Measurements from ENCODE around the gene DNAJB6. TPM values are rescaled to one million over a fixed set of nuclear protein-coding genes. Genes with fewer than 3 reads are reported as not detected.

The DNAJB6 gene
- total RNA-seq, 1 experiment from 2014 or later, result 137 TPM

GRCh38 chr7:157441023-157441399 is 104.2 kb downstream of the DNAJB6 start:
- no peaks in the 10 kb centered on the region for H3K4me1 Mint-ChIP-seq (ENCODE audit: low read depth, unreplicated experiment)
- H3K9me3 Mint-ChIP-seq (ENCODE audit: low read depth, unreplicated experiment), result peaks cover 8% of the 10 kb centered on the region
- intact Hi-C loops (cut with micrococcal nuclease; ENCODE audit: unreplicated experiment), result no loop called here

DNA sequence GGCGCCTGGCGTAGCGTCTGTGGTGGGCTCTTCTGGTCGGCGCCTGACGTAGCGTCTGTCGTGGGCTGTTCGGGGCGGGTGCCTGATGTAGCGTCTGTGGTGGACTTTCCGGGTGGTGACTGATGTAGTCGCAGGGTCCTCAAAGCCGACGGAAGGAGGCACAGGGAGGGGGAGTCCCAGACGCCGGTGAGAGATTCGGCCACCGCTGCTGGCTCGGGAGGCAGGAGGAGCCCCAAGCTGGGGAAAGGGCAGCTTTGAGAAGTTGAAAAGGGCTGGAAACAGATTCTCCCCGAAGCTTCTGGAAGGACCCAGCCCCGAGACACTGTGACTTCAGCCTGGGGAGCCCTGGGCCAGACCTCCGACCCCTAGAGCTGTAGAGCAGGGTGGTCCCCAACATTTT is 105.7 kb downstream of the DNAJB6 start:
- H3K4me3 Mint-ChIP-seq (ENCODE audit: low read depth, unreplicated experiment), result no peak overlapping the region
- TF ChIP-seq, protein P1, sequence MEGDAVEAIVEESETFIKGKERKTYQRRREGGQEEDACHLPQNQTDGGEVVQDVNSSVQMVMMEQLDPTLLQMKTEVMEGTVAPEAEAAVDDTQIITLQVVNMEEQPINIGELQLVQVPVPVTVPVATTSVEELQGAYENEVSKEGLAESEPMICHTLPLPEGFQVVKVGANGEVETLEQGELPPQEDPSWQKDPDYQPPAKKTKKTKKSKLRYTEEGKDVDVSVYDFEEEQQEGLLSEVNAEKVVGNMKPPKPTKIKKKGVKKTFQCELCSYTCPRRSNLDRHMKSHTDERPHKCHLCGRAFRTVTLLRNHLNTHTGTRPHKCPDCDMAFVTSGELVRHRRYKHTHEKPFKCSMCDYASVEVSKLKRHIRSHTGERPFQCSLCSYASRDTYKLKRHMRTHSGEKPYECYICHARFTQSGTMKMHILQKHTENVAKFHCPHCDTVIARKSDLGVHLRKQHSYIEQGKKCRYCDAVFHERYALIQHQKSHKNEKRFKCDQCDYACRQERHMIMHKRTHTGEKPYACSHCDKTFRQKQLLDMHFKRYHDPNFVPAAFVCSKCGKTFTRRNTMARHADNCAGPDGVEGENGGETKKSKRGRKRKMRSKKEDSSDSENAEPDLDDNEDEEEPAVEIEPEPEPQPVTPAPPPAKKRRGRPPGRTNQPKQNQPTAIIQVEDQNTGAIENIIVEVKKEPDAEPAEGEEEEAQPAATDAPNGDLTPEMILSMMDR (IDR thresholded peaks at IDR 0.05; ENCODE audit: unreplicated experiment), result no peak
- no TSS peak for BruUV-seq (replicated peaks)
- no peaks in the 10 kb centered on the region for H3K27me3 Mint-ChIP-seq (ENCODE audit: unreplicated experiment)
- H3K36me3 Mint-ChIP-seq (ENCODE audit: insufficient read depth, unreplicated experiment), result peaks cover 8% of the 10 kb centered on the region
- CTCF ChIA-PET, result no interaction called here
- H3K27ac Mint-ChIP-seq (ENCODE audit: unreplicated experiment), result no peak overlapping the region
- H3K4me1 Mint-ChIP-seq (ENCODE audit: low read depth, unreplicated experiment), result no peaks in the 10 kb centered on the region
- DNase-seq, result no peak
- intact Hi-C loops (cut with micrococcal nuclease; ENCODE audit: unreplicated experiment), result no loop called here
- H3K9me3 Mint-ChIP-seq (ENCODE audit: low read depth, unreplicated experiment), result peaks cover 8% of the 10 kb centered on the region

More at GRCh38 chr7:157441023-157441399, 104.2 kb downstream of the DNAJB6 start:
- H3K4me3 Mint-ChIP-seq (ENCODE audit: low read depth, unreplicated experiment), result no peak overlapping the region
- no peaks in the 10 kb centered on the region for H3K27me3 Mint-ChIP-seq (ENCODE audit: unreplicated experiment)
- peaks cover 8% of the 10 kb centered on the region for H3K36me3 Mint-ChIP-seq (ENCODE audit: insufficient read depth, unreplicated experiment)
- H3K27ac Mint-ChIP-seq (ENCODE audit: unreplicated experiment), result no peak overlapping the region
- no TSS peak for BruUV-seq (replicated peaks)
- no peak for DNase-seq
- CTCF ChIA-PET, result no interaction called here
- TF ChIP-seq, protein P1 (IDR thresholded peaks at IDR 0.05; ENCODE audit: unreplicated experiment), result no peak

DNA sequence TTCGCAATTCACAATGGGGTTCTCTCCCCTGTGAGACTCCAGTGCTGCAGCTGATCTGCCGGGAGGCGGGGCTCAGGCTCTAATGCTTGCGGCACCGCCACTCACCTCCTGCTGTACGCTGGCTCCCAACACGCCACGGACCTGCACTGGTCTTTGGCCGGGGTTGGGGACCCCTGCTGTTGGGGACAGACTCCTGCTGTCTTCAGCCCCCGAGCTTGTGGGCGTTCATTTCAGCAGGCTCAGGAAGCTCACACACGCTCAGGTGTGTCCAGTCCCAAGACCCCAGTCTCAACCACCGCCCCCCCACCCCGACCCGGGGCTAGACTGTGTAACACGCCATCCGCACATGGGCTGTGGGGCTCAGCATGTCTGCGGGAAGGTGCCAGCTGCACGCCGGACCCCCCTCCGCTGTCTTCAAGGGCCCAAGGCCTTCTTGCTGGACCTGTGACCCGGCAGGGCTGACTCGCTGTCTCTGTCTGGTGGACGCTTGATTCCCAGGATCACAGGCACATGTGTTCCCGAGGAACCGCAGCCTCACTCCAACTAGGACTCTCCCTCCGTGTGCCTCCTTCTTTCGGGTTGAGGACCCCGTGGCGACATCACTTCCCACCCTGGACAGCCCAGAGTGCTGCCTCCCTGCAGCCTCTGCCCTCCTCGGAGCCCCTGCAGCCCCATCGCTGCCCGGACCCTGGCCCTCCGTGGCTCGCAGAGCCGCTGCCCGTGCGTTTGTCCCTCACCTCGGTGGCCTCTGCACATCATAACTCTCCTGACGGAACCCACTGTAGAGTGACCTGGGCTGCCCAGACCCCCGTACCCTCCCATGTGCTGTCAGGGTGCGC is 106.4 kb downstream of the DNAJB6 start:
- no peaks in the 10 kb centered on the region for H3K4me1 Mint-ChIP-seq (ENCODE audit: low read depth, unreplicated experiment)
- no peak overlapping the region for H3K4me3 Mint-ChIP-seq (ENCODE audit: low read depth, unreplicated experiment)
- CTCF ChIA-PET, result no interaction called here
- H3K27me3 Mint-ChIP-seq (ENCODE audit: unreplicated experiment), result no peaks in the 10 kb centered on the region
- TF ChIP-seq, protein P1 (IDR thresholded peaks at IDR 0.05; ENCODE audit: unreplicated experiment), result no peak
- intact Hi-C loops (cut with micrococcal nuclease; ENCODE audit: unreplicated experiment), result no loop called here
- H3K9me3 Mint-ChIP-seq (ENCODE audit: low read depth, unreplicated experiment), result peaks cover 8% of the 10 kb centered on the region
- no TSS peak for BruUV-seq (replicated peaks)
- peaks cover 8% of the 10 kb centered on the region for H3K36me3 Mint-ChIP-seq (ENCODE audit: insufficient read depth, unreplicated experiment)
- no peak overlapping the region for H3K27ac Mint-ChIP-seq (ENCODE audit: unreplicated experiment)
- no peak for DNase-seq

DNA sequence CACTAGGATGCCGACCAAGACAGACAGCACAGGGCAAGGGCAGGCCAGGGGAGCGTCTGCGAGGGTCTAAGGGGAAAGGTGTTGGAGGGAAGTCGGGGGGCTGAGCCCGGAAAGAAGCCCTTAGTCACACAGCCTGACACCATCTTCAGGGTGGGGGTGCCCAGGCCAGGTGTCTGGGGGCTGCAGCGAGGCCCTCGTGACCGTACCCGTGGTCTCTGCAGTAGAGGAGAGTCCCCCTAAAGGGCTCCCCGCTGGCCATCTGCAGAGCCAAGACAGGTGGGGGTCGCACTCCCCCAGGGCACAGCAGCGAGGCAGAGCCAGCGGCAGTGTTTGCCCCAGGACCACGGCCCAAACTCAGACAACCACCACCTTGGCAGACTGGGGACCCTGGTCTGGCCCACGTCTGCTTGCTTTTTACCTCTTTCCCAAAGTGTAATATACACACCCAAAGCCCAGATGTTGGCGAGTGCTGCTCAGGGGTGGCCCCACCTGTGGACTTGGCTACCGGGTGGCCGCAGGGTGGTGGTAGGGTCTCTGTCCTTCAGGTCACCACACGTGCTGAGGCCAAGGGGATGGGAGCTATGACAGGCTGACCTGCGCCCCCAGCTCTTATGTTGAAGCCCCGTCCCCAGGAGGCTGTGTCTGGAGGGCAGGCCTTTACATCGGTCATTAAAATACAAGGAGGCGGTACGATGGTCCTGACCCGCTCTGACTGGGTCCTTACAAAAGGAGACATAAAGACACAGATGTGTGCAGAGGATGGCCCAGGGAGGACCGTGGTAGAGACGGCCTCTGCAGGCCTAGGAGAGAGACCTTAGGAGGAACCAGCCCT is 107.4 kb downstream of the DNAJB6 start:
- TF ChIP-seq, protein P1 (IDR thresholded peaks at IDR 0.05; ENCODE audit: unreplicated experiment), result no peak
- CTCF ChIA-PET, result no interaction called here
- no peak overlapping the region for H3K4me3 Mint-ChIP-seq (ENCODE audit: low read depth, unreplicated experiment)
- no peaks in the 10 kb centered on the region for H3K27me3 Mint-ChIP-seq (ENCODE audit: unreplicated experiment)
- intact Hi-C loops (cut with micrococcal nuclease; ENCODE audit: unreplicated experiment), result no loop called here
- peaks cover 8% of the 10 kb centered on the region for H3K36me3 Mint-ChIP-seq (ENCODE audit: insufficient read depth, unreplicated experiment)
- no peak for DNase-seq
- BruUV-seq (replicated peaks), result no TSS peak
- H3K9me3 Mint-ChIP-seq (ENCODE audit: low read depth, unreplicated experiment), result peaks cover 8% of the 10 kb centered on the region
- H3K4me1 Mint-ChIP-seq (ENCODE audit: low read depth, unreplicated experiment), result no peaks in the 10 kb centered on the region
- H3K27ac Mint-ChIP-seq (ENCODE audit: unreplicated experiment), result no peak overlapping the region

All from Calu3 (cell line).